ENCODE measurements around the gene TMEM141. TPM values are rescaled to one million over a fixed set of nuclear protein-coding genes. Genes with fewer than 3 reads are reported as not detected.

Gene TMEM141
- total RNA-seq, 1 experiment from 2014 or later: 70.4 TPM

DNA sequence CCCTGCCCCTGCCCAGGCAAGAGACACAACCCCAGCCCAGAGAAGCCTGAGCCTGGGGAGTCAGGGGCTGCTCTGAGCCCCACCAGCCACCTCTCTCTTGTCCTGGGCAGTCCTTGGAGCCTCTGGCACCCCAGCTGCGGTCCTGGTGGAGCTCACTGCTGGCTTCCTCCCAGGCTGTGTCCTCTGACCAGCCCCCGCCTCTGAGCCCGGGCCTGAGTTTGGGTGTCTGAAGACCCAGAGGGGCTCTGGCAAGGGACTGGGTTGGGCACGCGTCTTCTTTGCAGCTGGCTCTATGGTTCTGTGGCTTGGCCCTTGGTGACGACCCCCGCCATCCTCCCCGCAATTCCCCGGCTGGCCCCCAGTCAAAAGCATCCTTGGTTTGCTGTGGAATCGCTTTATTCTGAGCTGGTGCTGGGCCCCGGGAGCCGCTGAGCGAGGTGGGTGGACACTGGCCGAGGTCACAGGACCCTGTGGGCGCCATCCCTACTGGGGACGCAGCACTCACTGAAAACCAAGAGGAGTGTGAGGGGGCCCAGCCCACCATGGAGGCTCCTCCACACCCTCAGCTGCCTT lies 47.4 kb upstream of the TMEM141 start:
- DNase-seq (ENCODE audit: unreplicated experiment): no peak
- intact Hi-C loops (cut with micrococcal nuclease): no loop called here
- H3K36me3 Mint-ChIP-seq (ENCODE audit: insufficient read depth, unreplicated experiment): no peaks in the 10 kb centered on the region
- no peaks in the 10 kb centered on the region for H3K9me3 Mint-ChIP-seq (ENCODE audit: unreplicated experiment)
- TF ChIP-seq, protein P1, sequence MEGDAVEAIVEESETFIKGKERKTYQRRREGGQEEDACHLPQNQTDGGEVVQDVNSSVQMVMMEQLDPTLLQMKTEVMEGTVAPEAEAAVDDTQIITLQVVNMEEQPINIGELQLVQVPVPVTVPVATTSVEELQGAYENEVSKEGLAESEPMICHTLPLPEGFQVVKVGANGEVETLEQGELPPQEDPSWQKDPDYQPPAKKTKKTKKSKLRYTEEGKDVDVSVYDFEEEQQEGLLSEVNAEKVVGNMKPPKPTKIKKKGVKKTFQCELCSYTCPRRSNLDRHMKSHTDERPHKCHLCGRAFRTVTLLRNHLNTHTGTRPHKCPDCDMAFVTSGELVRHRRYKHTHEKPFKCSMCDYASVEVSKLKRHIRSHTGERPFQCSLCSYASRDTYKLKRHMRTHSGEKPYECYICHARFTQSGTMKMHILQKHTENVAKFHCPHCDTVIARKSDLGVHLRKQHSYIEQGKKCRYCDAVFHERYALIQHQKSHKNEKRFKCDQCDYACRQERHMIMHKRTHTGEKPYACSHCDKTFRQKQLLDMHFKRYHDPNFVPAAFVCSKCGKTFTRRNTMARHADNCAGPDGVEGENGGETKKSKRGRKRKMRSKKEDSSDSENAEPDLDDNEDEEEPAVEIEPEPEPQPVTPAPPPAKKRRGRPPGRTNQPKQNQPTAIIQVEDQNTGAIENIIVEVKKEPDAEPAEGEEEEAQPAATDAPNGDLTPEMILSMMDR (IDR thresholded peaks at IDR 0.05; ENCODE audit: unreplicated experiment): no peak
- H3K4me1 Mint-ChIP-seq (ENCODE audit: insufficient read depth, unreplicated experiment): no peaks in the 10 kb centered on the region
- H3K27me3 Mint-ChIP-seq (ENCODE audit: insufficient read depth, unreplicated experiment): peaks cover 27% of the 10 kb centered on the region
- no TSS peak for BruUV-seq (replicated peaks)
- H3K4me3 Mint-ChIP-seq (ENCODE audit: unreplicated experiment): no peak overlapping the region
- POLR2A ChIA-PET: interaction anchor here (2.5 kb wide), 1 partner anchor 16 kb away, joined by 6 read pairs; no protein-coding TSS in a partner anchor
- CTCF ChIA-PET: no interaction called here
- H3K27ac Mint-ChIP-seq (ENCODE audit: low read depth, unreplicated experiment): no peak overlapping the region

GRCh38 chr9:136744773-136745172 lies 46.4 kb upstream of the TMEM141 start:
- Mint-ChIP-seq H3K27ac (ENCODE audit: low read depth, unreplicated experiment) (no peak overlapping the region), H3K4me1 (ENCODE audit: insufficient read depth, unreplicated experiment) (no peaks in the 10 kb centered on the region), H3K9me3 (ENCODE audit: unreplicated experiment) (no peaks in the 10 kb centered on the region), H3K36me3 (ENCODE audit: insufficient read depth, unreplicated experiment) (no peaks in the 10 kb centered on the region), H3K27me3 (ENCODE audit: insufficient read depth, unreplicated experiment) (peaks cover 17% of the 10 kb centered on the region), H3K4me3 (ENCODE audit: unreplicated experiment) (no peak overlapping the region)
- TF ChIP-seq, protein P1 (IDR thresholded peaks at IDR 0.05; ENCODE audit: unreplicated experiment): no peak
- ChIA-PET POLR2A (interaction anchor here (0.6 to 2.5 kb wide), 3 partner anchors 10 to 17 kb away, joined by 3 to 6 read pairs (median 3); no protein-coding TSS in a partner anchor), CTCF (interaction anchor here (0.6 to 0.7 kb wide), 2 partner anchors 13 to 285 kb away, joined by 3 read pairs; no protein-coding TSS in a partner anchor)
- no TSS peak for BruUV-seq (replicated peaks)
- DNase-seq (ENCODE audit: unreplicated experiment): no peak
- intact Hi-C loops (cut with micrococcal nuclease): no loop called here

GRCh38 chr9:136745389-136746154 lies 45.6 kb upstream of the TMEM141 start:
- Mint-ChIP-seq H3K9me3 (ENCODE audit: unreplicated experiment) (no peaks in the 10 kb centered on the region), H3K36me3 (ENCODE audit: insufficient read depth, unreplicated experiment) (no peaks in the 10 kb centered on the region), H3K27me3 (ENCODE audit: insufficient read depth, unreplicated experiment) (peaks cover 16% of the 10 kb centered on the region), H3K4me3 (ENCODE audit: unreplicated experiment) (no peak overlapping the region), H3K4me1 (ENCODE audit: insufficient read depth, unreplicated experiment) (no peaks in the 10 kb centered on the region), H3K27ac (ENCODE audit: low read depth, unreplicated experiment) (no peak overlapping the region)
- ChIA-PET CTCF (interaction anchor here (0.6 kb wide), 2 partner anchors 15 to 284 kb away, joined by 3 to 4 read pairs; no protein-coding TSS in a partner anchor), POLR2A (interaction anchor here (0.6 to 1.0 kb wide), 2 partner anchors 9 to 12 kb away, joined by 3 read pairs; no protein-coding TSS in a partner anchor)
- intact Hi-C loops (cut with micrococcal nuclease): no loop called here
- DNase-seq (ENCODE audit: unreplicated experiment): no peak
- BruUV-seq (replicated peaks): no TSS peak
- TF ChIP-seq, protein P1 (IDR thresholded peaks at IDR 0.05; ENCODE audit: unreplicated experiment): no peak

DNA sequence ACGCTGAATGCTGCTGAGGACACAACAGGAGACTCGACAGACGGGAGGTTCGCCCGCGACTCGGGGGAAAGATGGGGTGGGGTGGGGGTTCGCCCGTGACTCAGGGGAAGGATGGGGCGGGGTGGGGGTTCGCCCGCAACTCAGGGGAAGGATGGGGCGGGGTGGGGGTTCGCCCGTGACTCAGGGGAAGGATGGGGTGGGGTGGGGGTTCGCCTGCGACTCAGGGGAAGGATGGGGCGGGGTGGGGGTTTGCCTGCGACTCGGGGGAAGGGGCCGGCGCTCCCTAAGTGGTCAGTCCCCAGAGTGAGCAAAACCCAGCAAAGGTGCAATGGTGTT lies 45.0 kb upstream of the TMEM141 start:
- CTCF ChIA-PET: no interaction called here
- Mint-ChIP-seq H3K4me1 (ENCODE audit: insufficient read depth, unreplicated experiment) (no peaks in the 10 kb centered on the region), H3K36me3 (ENCODE audit: insufficient read depth, unreplicated experiment) (no peaks in the 10 kb centered on the region), H3K27ac (ENCODE audit: low read depth, unreplicated experiment) (no peak overlapping the region), H3K27me3 (ENCODE audit: insufficient read depth, unreplicated experiment) (peaks cover 19% of the 10 kb centered on the region), H3K9me3 (ENCODE audit: unreplicated experiment) (no peaks in the 10 kb centered on the region), H3K4me3 (ENCODE audit: unreplicated experiment) (no peak overlapping the region)
- no peak for DNase-seq (ENCODE audit: unreplicated experiment)
- POLR2A ChIA-PET: no interaction called here
- intact Hi-C loops (cut with micrococcal nuclease): no loop called here
- TF ChIP-seq, protein P1 (IDR thresholded peaks at IDR 0.05; ENCODE audit: unreplicated experiment): no peak
- no TSS peak for BruUV-seq (replicated peaks)

All from MCF 10A (cell line).